Superior temporal gyrus (tissue), 1 donor: ENCODE measurements around the gene POFUT2.

Experiments used
- DNase-seq: peaks from one replicate; pipeline ENCODE4 v3.0.0-alpha.2; 2016; ENCODE audit errors: extremely low spot score

The POFUT2 gene

GRCh38 chr21:45263534-45263933, 24.2 kb downstream of the POFUT2 start:
- no peak for DNase-seq

DNA sequence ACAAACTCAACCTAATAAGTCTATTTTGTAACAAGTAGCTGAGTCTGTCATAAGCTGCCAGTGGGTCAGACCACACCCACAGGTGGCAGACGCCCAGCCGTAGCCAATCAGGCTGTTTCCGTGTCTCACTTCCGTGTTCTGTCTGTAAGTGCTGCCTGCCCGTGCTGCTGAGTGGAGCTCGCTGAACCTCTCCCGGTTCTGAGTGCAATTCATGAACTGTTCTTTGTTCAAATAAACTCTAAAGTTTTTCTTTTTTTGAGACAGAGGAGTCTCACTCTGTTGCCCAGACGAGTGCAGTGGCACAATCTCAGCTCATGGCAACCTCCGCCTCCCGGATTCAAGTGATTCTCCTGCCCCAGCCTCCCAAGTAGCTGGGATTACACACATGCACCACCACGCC, 25.1 kb downstream of the POFUT2 start:
- no peak for DNase-seq

DNA sequence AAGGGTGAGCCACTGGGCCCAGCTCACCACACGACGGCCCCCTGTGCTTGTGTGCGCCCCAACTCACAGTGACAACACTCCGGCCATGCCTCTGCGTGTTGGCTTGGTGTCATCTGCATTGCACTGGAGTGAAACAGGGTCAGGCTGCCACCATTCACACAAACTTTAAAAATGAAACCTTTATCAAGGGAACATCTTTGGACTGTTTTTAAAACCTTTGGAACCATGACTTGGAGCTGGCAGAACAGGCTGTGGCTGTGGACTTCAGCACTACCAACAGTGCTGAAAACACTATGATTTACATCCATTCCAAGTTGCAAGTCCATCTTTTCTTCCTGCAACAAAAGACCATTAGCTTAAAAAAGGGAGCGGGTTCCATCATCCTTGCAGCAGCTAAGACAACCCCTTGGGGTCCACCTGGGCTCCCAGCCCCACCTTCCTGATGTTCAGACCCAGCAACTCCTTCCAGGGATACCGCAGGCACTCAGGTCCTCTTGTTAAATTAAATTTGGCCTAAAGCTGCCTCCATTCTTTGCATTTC, 25.6 kb downstream of the POFUT2 start:
- no peak for DNase-seq

GRCh38 chr21:45261093-45261492, 26.6 kb downstream of the POFUT2 start:
- DNase-seq: no peak

DNA sequence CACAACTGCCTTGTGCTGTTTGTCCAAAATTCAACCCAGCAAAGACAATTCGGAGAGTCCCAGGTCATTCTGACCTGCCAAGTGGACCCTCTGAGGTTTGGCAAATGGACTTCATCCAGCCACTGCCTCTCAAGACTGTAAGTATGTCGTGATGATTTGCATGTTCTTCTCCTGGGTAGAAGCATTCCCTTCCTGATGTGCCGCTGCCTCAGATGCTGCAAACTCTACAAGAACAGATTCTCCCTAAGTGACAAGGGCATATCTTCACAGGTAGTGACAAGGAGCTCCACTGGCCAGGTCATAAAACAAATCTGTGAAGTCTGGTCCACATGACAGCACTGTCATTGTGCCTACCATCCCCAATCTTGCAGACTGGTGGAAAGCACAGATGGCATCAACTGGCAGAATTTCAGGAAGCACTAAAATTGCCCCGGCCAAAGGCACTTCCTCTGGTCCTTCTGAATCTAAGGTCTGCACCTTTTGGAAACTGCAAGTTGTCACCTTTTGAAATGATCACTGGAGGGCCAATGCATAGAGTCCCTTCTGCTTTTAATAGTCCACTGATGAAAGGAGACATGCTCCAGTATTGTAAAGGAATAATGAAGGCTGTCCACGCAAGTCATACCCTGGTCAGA, 27.4 kb downstream of the POFUT2 start:
- DNase-seq: no peak

DNA sequence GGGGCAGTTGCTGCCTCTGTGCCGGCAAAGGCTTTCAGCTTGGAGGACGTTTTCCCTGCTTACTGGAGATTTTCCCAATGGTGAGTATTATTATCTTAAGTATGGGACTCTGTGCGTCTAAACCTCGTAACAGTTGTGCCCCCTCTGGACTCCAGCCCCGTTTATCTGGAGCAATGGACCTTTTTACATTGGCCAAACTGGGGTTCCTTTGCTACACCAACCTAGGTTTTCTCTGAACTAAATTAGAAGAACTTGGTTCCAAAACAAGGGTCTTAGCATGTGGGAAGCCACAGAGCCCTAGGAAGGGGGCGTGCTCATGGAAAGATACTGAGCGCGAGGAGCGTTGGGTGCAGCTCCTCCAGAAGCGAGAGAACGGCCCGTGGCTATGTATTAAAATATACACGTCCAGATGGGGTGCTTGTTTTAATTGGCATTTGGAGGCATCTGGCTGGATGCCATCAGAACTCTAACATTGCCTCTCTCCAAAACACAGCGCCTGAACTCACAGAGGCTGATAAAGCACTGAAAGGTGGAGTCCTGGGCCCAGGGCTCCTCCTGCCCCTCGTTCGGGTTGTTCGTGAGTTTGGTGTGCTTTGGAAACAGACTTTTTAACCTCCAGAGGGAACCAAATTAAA, 28.4 kb downstream of the POFUT2 start:
- no peak for DNase-seq

GRCh38 chr21:45258466-45258865, 29.2 kb downstream of the POFUT2 start:
- DNase-seq: no peak

GRCh38 chr21:45257673-45258341, 29.9 kb downstream of the POFUT2 start:
- no peak for DNase-seq

GRCh38 chr21:45256912-45257672, 30.6 kb downstream of the POFUT2 start:
- DNase-seq: no peak

GRCh38 chr21:45256021-45256911, 31.4 kb downstream of the POFUT2 start:
- DNase-seq: no peak

- DNase-seq: no peak
Measured at GRCh38 chr21:45255381-45256020, 32.2 kb downstream of the POFUT2 start.

DNA sequence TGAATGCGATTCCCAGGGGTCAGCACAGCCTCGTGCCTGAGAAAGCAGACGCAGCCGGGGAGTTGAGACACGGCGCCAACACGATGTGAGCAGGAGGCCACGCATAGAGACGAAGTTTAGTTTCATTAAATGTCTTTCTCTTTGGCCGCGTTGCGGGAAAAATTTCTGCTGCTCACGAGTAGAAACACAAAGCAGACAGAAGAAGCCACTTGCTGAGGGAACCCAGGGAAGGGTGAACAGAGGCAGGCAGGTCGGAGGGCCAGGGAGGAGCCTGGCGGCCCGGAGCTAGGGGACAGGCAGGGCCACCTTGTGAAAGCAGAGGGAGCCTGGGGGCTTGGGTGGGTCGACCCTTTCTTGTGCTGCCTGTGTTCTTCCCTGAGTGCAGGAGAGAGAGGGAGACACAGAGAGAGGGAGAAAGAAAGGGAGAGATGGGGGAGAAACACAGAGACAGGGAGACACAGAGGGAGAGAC, 33.2 kb downstream of the POFUT2 start:
- DNase-seq: no peak

- no peak for DNase-seq
Measured at GRCh38 chr21:45253633-45254459, 33.8 kb downstream of the POFUT2 start.

GRCh38 chr21:45253180-45253579, 34.5 kb downstream of the POFUT2 start:
- no peak for DNase-seq

DNA sequence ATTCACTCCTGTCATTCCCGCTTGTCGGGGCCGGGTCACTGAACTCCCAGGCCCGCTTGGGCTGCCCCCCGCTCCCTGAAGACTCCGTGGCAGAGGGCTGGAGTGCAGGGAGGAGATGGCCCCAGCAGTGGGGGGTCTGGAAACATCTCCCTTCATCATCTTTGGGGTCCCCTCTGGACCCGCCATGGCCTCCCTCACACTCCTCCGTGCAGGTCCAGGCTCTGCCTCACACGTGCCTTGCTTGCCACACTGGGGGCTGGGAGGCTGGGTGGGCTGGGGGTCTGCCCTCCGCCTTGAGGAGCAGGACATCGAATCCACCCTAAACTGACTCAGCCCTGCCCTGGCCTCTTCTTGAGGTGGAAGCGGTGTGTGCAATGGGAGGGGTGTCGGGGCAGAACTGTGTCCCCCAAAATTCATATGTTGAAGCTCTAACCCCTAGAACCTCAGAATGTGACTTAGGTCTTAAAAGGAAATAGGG, 35.2 kb downstream of the POFUT2 start:
- no peak for DNase-seq

GRCh38 chr21:45251635-45252447, 35.9 kb downstream of the POFUT2 start:
- DNase-seq: no peak

DNA sequence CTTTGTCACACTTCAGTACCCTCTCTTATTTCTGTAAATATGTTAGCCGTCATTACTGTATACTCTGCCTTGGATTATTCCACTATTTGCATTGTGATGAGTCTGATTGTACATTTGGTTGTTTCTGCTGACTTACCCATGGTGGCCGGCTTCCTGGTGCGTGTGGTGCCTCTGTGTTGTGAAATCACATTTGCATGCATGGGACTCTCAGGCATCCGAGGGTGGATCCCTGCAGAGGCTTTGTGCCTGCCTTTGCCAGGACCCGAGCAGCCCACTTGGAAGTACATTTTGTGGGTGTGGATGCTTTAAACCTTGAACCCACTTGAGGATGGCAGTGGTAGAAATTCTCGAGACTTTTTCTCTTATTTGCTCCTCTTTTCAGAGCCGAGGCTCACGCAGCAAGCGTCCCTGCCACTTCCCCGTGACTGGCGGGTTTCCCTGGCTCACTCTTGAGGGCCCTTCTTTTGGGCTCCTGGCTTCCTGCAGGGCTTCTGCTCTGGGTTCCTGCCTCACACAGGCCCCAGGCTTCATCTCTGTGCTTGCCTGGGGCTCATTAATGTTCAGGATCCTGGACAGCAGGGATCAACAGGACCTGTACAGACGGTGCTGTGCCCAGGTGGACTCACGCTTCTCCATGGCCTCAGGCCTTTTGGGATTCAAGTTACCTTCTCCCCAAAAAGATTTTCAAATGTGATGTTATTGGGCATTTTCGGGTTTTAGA, 36.6 kb downstream of the POFUT2 start:
- DNase-seq: no peak

GRCh38 chr21:45250272-45250671, 37.4 kb downstream of the POFUT2 start:
- no peak for DNase-seq
